A549 (cell line): ENCODE results near the gene XYLT1.

ENCODE experiments used
- CEBPB ChIP-seq, 2 experiments: fragments of >200 bp in 1 of 2; sonication (Bioruptor Twin) in 1 of 2; formaldehyde crosslinking in 1 of 2; IDR thresholded peaks; 2 replicates each; pipeline ENCODE4 v1.6.1; 2012 to 2016
- ELK1 ChIP-seq: fragments of 150-350 bp; IDR thresholded peaks from 2 replicates; pipeline ENCODE4 v1.6.1; 2014; ENCODE audit warnings: low read depth, mild to moderate bottlenecking, low read length
- EP300 ChIP-seq, 2 experiments: fragments of >200 bp; sonication (Bioruptor Twin); formaldehyde crosslinking; IDR thresholded peaks; 2 replicates in 1 of 2; 3 replicates in 1 of 2; pipeline ENCODE4 v1.6.1; 2016 to 2017
- NPAS2 ChIP-seq: fragments of 250-450 bp; sonication (Bioruptor Pico); IDR thresholded peaks from 2 replicates; pipeline ENCODE4 v1.8.0; 2022; ENCODE audit warnings: mild to moderate bottlenecking, moderate library complexity, borderline replicate concordance
- RAD21 ChIP-seq, 2 experiments: fragments of >200 bp in 1 of 2; sonication (Bioruptor Twin) in 1 of 2; formaldehyde crosslinking in 1 of 2; IDR thresholded peaks in 1 of 2; conservative IDR thresholded peaks in 1 of 2; 2 replicates in 1 of 2; 3 replicates in 1 of 2; pipeline ENCODE4 v1.6.1; 2012 to 2018; ENCODE audit warnings: inconsistent platforms in 1 of 2
- RFX5 ChIP-seq: fragments of 450-650 bp; IDR thresholded peaks from 2 replicates; pipeline ENCODE4 v1.7.1; 2014; ENCODE audit warnings: antibody characterized with exemption, mild to moderate bottlenecking, moderate library complexity
- TF ChIP-seq, protein P1 (sequence below): fragments of >200 bp; sonication (Bioruptor Twin); formaldehyde crosslinking; IDR thresholded peaks from 3 replicates; pipeline ENCODE4 v1.5.1; 2016

GRCh38 chr16:17133851-17134250 is 336.9 kb downstream of the XYLT1 start:
- TF ChIP-seq NPAS2 (CRISPR knock-in tag), result no peak
- no peak for TF ChIP-seq RAD21 (conservative IDR thresholded peaks at IDR 0.05 in 1 of 2, IDR thresholded peaks at IDR 0.05 in 1 of 2)
- TF ChIP-seq, protein P1, sequence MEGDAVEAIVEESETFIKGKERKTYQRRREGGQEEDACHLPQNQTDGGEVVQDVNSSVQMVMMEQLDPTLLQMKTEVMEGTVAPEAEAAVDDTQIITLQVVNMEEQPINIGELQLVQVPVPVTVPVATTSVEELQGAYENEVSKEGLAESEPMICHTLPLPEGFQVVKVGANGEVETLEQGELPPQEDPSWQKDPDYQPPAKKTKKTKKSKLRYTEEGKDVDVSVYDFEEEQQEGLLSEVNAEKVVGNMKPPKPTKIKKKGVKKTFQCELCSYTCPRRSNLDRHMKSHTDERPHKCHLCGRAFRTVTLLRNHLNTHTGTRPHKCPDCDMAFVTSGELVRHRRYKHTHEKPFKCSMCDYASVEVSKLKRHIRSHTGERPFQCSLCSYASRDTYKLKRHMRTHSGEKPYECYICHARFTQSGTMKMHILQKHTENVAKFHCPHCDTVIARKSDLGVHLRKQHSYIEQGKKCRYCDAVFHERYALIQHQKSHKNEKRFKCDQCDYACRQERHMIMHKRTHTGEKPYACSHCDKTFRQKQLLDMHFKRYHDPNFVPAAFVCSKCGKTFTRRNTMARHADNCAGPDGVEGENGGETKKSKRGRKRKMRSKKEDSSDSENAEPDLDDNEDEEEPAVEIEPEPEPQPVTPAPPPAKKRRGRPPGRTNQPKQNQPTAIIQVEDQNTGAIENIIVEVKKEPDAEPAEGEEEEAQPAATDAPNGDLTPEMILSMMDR, result no peak
- no peak for TF ChIP-seq RFX5
- TF ChIP-seq CEBPB (IDR thresholded peaks at IDR 0.05), result no peak
- no peak for TF ChIP-seq EP300 (IDR thresholded peaks at IDR 0.05)
- TF ChIP-seq ELK1, result no peak
